ENCODE data around the gene SLC8A2.
A peak's percentile ranks its signal among the peaks of the same experiment; 100 is the strongest.

DNA sequence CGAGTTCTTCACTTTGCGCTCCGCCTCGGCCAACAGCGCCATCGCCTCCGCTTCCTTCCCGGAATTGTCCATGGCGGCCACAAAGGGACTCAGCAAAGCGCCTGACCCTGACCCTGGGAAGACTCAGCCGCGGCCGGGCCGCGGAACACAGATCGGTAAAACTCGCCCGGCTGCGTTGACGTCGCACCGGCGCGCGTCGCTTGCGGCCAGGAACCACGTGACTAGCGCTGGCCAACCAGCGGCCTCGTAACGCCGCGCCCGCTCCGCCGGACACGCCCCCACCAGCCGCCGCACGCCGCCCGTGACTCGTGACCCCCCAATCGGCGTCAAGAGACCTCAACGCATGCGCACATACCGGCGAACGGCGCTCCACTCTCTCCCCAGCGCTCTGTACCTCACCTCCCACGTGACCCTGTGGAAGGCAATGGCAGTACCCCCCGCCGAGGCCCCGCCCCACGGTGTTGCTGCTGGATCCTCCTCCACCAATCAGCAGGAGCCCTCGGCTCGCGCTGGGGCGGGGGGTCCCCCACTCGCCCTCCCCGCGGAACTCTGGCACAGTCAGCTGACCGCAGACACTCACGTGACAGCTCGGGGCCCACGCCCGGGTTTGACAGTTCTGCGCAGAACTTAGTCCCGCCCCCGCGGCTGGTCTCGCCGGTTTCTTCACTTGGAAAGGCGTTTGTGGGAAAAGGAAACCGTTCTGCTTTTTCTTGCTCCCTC lies 43.3 kb upstream of the SLC8A2 start, which contains the start of gene NAPA:
- TF ChIP-seq, protein P1, sequence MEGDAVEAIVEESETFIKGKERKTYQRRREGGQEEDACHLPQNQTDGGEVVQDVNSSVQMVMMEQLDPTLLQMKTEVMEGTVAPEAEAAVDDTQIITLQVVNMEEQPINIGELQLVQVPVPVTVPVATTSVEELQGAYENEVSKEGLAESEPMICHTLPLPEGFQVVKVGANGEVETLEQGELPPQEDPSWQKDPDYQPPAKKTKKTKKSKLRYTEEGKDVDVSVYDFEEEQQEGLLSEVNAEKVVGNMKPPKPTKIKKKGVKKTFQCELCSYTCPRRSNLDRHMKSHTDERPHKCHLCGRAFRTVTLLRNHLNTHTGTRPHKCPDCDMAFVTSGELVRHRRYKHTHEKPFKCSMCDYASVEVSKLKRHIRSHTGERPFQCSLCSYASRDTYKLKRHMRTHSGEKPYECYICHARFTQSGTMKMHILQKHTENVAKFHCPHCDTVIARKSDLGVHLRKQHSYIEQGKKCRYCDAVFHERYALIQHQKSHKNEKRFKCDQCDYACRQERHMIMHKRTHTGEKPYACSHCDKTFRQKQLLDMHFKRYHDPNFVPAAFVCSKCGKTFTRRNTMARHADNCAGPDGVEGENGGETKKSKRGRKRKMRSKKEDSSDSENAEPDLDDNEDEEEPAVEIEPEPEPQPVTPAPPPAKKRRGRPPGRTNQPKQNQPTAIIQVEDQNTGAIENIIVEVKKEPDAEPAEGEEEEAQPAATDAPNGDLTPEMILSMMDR (conservative IDR thresholded peaks at IDR 0.05; ENCODE audit: low read depth, low read length): no peak; the same call in 1 of the 2 replicates
- peak; percentile 96 for TF ChIP-seq POLR2A (IDR thresholded peaks at IDR 0.05; ENCODE audit: low read depth, low read length)
- peak; percentile 87; the same call in 1 of the 2 replicates for TF ChIP-seq MXI1 (IDR thresholded peaks at IDR 0.05; ENCODE audit: borderline replicate concordance, low read depth, low read length)
- TF ChIP-seq, protein P2, sequence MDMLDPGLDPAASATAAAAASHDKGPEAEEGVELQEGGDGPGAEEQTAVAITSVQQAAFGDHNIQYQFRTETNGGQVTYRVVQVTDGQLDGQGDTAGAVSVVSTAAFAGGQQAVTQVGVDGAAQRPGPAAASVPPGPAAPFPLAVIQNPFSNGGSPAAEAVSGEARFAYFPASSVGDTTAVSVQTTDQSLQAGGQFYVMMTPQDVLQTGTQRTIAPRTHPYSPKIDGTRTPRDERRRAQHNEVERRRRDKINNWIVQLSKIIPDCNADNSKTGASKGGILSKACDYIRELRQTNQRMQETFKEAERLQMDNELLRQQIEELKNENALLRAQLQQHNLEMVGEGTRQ (IDR thresholded peaks at IDR 0.05; ENCODE audit: low read depth, low read length): peak; percentile 97
- peak; percentile 72 for TF ChIP-seq FOS (IDR thresholded peaks at IDR 0.05; ENCODE audit: low read depth, low read length)
- peak; percentile 97; the same call in 1 of the 2 replicates for TF ChIP-seq MAZ (IDR thresholded peaks at IDR 0.05; ENCODE audit: borderline replicate concordance, low read depth, low read length)
- TF ChIP-seq SMC3 (IDR thresholded peaks at IDR 0.05; ENCODE audit: low read depth, low read length): no peak; the same call in 1 of the 2 replicates
- no peak for TF ChIP-seq MAFK (IDR thresholded peaks at IDR 0.05; ENCODE audit: low read depth, low read length)
- TF ChIP-seq RFX5 (IDR thresholded peaks at IDR 0.05; ENCODE audit: low read depth, low read length): no peak
- TF ChIP-seq, protein P3, sequence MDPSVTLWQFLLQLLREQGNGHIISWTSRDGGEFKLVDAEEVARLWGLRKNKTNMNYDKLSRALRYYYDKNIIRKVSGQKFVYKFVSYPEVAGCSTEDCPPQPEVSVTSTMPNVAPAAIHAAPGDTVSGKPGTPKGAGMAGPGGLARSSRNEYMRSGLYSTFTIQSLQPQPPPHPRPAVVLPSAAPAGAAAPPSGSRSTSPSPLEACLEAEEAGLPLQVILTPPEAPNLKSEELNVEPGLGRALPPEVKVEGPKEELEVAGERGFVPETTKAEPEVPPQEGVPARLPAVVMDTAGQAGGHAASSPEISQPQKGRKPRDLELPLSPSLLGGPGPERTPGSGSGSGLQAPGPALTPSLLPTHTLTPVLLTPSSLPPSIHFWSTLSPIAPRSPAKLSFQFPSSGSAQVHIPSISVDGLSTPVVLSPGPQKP (IDR thresholded peaks at IDR 0.05; ENCODE audit: borderline replicate concordance, low read depth, low read length): no peak

Data from IMR-90 (cell line).